IPS DF 4.7 (cell line): ENCODE results near the gene RAPGEF3.

Experiments
- DNase-seq: peaks from one replicate; pipeline ENCODE4 v3.0.0-alpha.2; 2013; ENCODE audit warnings: low spot score; ENCODE audit errors: extremely low read depth

The RAPGEF3 gene, protein sequence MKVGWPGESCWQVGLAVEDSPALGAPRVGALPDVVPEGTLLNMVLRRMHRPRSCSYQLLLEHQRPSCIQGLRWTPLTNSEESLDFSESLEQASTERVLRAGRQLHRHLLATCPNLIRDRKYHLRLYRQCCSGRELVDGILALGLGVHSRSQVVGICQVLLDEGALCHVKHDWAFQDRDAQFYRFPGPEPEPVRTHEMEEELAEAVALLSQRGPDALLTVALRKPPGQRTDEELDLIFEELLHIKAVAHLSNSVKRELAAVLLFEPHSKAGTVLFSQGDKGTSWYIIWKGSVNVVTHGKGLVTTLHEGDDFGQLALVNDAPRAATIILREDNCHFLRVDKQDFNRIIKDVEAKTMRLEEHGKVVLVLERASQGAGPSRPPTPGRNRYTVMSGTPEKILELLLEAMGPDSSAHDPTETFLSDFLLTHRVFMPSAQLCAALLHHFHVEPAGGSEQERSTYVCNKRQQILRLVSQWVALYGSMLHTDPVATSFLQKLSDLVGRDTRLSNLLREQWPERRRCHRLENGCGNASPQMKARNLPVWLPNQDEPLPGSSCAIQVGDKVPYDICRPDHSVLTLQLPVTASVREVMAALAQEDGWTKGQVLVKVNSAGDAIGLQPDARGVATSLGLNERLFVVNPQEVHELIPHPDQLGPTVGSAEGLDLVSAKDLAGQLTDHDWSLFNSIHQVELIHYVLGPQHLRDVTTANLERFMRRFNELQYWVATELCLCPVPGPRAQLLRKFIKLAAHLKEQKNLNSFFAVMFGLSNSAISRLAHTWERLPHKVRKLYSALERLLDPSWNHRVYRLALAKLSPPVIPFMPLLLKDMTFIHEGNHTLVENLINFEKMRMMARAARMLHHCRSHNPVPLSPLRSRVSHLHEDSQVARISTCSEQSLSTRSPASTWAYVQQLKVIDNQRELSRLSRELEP

DNA sequence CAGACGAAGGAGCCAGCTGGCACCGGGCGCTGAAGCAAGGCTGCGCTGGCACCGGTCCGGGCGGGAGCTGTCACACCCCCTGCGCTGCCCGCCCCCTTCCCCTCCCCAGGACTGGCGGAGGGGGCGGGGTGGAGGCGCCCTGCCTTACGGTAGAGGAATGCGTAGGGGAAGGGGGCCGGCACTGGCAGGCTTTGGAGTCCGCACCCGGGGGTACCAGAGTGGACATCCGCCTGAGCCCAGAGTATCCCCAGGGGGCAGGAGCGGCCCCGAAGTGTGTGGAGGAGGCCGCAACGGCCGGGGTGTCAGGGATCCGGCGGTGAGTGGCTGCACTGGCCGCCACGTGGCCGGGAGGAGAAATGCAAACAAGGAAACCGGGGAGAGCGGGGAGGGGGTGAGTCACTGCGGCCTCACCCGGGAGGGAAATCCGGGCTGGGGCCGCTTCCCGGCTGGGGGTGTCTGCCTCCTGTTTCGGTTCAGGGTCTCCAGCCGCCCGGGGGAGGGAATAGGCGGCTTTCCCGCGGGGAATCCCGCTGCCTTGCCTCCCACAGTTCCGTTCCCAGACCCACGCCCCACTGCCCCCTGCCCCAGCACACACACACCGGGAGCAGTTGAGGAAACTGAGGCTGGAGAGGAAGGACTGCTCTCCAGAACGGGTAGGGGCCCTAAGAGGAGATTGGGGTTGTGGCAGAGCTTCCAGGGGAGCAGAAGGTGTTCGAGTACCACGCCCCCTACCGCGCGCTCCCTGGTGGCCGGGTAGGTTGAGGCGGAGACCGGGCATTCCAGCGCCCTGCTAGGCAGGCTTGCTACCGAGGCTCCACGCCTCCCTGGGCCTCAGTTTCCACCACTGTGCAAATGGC is at the start of gene RAPGEF3:
RAPGEF3 (minus strand) TSS at position 47 of the 857 bp plus-strand sequence. CDS start 324 bp downstream, outside the sequence.
- no peak for DNase-seq

DNA sequence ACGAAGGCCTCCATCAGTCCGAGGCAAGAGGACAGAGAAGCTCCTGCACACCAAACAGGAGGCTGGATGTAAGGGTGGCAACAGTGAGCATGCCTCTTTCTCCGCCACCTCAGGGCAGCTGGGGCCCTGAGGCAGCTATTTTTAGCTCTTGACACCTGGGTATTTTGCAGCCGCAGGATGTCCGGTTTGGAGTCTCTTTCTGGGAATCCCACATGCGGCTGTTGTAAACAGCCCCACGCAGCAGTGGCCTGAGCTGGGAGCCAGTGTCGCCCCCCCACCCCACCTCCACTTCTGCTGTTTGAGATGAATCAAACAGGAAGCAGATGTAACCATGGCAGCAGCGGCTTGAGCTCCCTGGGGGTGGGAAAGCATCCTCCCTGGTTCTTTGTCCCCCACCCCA is 49.4 kb upstream of the RAPGEF3 start:
- DNase-seq = no peak

DNA sequence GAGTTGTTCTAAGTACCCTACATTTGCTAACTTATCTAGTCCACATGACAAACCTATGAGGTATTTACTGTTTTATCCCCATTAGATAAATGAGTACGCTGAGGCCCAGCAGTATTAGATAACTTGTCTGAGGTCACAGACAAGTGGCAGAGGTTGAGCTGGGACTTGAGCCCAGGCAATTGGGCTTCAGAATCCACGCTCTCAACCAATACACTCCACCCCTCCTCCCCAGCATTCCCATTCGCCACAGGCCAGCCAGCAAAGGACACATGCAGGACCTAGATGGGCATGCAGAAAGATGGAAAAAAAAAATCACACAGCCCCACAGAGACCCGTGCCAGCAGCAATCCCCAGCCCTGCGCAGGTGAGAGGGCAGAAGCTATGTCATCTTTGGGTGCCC is 48.7 kb upstream of the RAPGEF3 start:
- no peak for DNase-seq

DNA sequence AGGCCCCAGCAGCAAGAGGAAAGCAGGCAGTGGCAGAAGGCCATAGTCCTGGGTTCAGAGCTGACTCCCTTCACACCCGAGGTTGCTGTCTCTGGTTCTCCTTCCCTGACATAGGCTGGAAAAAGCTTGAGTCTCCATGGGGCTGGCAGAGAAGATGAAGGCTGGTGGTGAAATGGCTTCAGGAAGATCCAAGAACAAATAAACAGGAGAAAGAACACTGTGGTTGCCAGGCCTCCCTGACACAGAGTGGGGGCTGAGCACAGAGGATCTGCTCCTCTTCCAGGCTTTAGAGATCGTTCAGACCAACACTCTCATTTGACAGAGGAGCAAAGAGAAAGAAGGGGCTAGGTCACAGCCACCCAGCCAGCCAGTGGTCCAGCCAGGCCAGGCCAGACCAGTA is 46.7 kb upstream of the RAPGEF3 start:
- no peak for DNase-seq

DNA sequence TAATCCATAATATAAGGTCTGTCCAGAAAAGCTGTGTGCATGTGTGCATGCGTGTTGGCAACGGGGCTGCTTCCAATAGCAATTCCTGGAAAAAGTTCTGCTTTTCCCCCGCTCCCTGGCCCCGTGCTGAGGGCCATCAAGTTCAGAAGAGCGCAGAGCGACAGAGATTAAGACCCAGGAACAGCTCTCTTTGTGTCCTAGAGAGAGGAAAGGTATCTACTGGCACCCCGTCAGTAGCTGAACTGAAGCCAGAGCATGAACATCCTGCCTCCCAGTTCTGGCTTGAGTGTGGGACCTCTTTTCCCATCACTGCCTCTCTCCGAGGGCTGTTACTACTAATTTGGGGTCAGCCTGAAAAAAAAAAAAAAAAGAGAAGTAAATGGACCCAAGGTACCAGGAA is 45.5 kb upstream of the RAPGEF3 start:
- DNase-seq = no peak

DNA sequence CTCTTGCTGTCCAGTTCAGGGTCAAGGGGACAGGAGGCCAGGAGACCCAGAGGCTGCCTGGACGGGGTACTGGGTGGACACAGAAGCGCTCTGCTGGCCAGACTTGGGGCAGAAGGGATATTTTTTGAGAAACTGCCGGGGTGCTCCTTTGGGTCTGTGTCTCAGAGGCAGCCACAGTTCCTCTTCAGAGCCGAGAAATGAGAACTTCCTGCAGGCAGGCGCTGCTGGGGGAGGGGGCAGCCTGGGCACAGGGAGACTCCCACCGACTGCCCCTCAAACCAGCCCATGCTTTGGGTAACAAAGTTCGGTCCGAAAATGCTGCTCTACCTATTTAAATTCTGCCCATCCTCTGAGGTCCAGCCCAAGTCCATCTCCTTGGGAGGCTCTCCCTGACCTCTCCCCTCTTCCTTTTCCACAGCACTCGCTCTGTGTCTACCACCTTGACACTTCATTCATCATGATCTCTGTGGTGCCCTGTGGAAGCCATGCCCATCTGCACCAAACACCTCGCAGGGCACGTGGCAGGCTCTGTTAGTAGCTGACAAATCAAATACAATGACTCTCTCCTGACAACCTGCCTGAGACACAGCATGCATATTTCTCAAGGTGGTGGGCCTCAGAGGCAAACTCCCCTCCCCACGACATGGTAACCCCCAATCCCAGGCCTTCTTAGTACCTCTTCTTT is 44.7 kb upstream of the RAPGEF3 start:
- DNase-seq = no peak

DNA sequence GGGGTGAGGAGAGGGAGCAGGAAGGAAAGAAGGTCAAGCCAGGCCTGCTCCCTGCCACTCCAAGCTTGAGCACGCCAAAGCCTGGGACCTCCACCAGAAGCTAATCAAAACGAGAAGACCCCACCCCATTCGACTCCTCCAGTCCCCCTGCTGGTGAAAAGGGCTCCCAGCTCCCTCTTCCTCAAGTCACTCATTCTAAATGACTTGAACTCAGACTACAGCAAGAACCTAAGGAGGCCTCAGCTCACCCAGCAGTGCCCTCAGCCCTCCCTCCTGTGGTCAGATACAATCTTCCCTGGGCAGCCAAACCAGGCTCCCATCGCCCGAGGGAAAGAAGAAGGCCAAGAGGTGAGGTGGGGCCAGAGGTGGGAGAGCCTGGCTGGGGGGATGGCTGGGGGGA is 43.6 kb upstream of the RAPGEF3 start:
- DNase-seq = no peak

DNA sequence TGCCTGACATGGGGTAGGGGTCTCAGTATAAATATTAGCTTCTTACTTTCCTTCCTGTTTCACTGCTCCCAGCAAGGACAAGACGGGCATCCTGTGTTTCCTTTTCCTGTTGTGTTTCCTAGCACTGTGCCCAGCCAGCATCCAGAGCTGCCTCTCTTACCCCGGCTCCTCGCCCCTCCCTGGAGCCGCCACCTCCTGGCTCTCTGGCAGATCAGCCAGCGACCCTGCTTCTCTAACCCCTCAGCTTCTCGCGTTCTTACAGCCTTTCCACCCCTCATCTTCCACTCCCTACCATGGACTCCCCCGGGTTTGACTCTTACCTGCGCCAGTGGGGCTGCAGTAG is 43.2 kb upstream of the RAPGEF3 start:
- no peak for DNase-seq

DNA sequence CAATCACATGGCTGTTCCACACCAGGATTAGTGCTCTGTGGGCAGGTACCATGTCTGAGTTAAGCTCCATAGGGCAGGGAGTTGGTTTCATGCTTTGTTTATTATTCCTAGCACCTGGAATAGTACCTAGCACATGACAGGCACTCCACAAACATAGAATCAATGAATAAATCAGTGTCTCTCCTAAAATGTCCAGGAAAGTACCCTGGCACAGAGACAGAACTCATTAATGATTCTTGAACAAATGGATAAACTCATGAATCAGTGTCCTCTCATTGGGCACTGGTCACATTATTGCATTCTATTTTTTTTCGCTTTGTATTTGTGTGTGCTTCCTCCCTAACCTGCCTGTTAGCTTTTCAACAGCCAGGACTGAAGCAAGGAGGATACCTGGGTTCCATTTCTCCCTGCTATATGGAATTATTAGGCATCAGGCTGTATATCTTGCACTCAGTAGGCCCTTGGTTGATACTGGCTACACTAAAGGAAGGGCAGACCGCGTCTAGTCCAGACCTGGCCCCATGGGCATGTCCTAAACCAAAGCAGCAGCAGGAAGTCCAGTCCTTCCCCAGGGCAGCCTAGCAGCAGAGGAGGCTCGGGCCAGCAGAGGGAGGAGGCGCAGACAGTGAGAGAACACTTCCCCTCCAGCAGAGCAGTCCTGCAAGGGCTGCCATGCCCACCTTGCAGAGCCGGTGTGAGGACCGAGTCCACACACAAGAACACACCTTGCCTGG is 42.7 kb upstream of the RAPGEF3 start:
- DNase-seq = no peak

DNA sequence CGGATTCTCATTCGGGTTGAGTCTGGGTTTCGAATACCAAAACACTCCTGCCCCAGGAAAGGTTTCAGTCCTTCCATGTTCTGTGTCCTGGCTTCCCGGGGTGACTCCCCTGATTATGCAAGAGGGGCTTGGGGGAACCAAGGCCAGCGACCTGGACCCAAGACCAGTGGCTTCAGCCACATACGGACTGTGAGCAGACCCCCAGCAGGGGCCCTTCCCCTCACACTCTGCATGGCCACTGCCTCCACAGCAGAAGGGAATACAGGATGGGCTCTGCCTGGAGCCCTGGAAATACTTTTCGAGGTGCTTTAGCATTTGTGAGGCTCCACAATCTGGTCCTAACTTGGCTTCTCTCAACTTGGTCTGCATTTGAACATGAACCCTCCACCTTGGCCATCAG is 41.9 kb upstream of the RAPGEF3 start:
- DNase-seq = no peak

DNA sequence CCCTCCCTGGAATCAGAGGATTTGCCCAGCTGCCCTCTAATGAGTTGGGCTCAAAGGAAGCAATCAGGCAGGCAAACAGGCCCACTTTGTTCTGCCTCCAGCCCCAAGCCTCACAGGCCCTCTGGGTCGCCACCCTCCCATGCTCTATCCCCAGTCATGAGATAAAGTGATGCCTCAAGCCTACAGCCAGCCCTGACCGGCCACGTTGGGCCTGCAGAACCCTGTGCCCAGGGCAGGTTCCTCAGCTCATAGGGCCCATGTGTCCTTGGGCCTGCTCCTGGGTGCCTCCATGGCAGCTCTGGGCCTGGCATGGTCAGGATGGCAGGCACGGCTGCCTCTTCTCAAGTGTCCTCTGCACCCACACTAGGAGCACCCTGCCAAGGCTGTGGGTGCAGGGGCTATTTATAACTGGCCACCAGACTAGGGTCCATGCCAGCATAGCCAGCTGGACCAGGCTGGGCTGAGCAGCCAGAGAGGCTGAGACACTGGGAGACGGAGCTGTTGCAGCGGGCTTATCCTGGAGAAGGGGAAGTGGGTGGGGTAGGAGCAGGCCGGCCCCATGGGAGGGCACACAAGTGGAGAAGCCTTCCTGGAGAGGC is 40.8 kb upstream of the RAPGEF3 start:
- no peak for DNase-seq

DNA sequence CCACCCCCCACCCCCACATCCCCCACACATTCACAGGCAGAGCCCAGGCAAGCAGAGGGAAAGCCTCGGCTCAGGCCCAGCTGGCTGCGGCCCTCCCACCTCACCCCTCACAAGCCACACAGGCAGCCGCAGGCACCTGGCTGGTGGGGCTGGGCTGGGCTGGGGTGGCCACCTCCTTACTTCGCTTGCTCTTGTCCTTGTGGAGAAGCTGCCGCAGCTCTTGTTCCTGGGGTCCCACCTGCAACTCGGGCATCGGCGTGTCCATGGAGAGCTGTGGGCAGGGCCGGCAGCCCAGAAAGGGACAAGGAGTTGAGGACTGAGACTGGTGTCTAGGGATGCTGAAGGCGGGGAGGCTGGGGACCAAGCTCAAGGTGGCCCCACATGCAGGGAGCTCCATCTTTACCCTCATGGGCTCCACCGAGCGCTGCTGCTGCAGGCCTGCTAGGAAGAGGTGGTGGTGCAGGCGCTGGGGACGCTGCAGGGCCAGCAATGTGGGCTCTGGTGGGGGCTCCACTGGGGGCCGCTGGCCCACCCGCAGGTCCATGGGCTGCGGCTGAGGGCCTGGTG is 39.8 kb upstream of the RAPGEF3 start:
- DNase-seq = no peak

DNA sequence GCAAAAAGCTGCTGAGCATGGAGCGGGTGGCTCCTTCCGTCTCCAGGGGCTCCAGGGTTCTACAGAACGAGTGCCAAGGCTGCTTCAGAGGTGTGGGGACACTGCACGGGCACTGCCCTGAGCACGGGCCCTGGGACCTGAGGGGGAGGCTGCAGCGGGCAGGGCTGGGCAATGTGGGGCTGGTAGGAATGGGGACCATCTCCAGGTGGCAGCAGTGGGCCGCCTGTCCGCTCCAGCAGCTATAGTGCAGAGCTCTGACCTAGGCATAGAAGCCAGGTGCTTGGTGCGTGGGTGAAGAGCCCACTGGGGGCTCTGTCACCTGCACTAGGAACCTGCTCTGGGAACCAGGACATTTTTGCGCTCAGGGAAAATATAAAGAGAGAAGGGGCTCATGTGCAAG is 38.8 kb upstream of the RAPGEF3 start:
- DNase-seq = no peak

DNA sequence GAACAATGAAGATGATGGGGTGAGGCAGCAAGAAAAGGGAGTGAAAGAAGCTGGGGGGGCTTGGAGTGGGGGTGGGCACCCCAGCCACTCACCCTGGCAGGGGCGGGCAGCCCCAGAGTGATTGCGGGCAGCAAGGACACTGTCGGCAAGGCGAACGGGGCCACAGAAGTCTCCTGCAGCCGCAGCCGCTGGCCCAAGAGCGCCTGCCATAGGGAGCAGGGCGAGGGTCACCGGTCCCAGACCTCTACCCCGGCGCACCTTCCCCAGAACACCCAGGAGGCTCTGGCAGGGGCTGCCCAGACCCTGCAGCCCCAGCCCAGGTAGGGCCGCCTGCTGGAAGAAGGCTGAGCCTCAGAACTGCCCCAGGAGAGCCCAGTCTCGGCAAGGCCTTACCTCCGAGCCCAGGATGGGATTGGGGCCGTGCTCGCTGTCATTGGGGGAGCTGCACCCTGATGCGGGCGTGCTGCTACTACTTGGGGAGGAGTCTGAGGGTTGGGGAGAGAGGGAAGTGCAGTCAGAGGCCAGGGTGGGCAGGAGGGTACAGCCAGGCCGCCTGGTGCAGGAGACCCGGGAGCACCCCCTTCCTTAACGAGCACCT is 37.2 kb upstream of the RAPGEF3 start:
- DNase-seq = no peak

DNA sequence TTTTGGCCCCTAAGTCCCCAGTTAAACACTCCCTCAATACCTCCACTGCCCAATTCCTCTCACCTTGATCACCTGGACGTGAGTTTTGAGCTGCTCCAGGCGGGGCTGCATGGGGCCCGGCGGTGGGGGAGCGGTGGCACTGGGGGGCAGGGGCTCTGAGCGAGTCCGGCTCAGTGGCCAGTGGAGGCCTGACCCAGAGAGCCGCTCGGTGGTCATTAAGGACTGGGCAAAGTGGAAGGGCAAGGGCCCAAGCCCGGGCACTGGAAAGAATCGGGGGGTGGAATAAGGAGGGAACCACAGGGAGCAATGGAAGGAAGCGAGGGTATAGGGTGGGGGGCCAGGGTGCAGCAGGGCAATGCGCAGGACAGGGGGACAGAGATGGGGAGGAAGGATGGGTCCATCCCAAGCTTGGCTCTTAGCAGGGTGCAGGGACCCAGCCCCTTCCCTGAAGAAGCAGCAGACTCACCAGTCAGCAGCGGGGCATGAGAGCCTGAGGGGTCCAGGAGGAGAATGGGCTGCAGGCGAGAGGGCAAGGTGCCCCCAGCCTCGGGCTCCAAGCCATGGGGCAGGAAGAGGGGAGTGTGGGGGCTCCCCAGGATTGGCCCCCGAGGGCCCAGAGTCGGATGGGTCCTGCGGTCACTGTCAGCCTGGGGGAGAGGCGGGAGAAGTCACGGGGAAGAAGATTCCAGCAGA is 36.6 kb upstream of the RAPGEF3 start:
- no peak for DNase-seq

DNA sequence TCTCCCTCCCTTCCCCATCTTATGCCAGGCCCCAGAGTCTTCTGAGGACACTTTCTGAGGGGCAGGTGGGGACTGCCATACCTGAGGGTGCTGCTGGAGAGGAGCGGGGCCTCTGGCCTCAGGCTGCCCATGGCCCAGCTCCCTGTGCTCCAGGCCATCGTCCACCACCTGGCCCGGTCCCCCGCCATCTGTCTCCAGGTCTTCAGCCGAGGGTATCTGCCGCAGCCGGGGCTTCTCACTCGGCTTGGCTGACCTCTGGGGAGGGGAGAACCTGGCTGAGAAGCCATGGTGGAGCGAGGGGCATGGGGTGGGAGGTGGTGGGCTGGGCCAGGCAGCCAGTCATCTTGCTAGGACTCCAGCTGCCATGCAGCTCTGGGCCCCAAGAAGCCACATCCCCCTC is 36.0 kb upstream of the RAPGEF3 start:
- no peak for DNase-seq

DNA sequence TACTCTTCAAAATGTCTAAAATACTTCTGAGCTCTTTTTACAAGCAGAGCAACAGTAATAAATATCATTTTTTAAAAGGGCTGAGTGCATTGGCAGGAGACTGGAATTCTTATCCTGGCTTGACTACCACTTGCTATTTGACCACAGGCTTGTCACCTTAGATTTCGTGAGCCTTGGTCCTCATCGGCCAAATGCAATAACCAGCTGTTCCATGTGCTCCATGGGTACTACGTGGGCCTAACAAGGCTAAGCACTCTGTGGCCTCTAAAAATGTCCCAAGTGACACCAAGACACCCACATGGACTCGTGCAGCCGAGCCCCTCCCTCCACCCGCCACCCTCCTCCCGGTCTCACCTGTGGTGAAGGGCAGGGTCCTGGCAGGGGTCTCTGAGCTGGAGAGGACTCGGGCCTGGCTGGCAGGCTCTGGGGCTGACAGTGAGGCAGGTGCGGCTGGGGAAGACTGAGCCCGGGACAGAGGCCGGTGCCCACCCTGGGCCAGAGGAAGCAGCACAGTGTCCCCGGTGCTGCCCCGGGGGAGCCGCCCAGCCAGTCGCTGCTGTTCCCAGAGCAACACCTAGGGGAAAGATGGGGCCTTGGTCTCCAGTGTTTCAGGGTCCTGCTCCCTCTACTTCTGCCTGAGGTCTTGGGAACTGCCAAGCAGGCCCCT is 34.5 kb upstream of the RAPGEF3 start:
- DNase-seq = no peak

DNA sequence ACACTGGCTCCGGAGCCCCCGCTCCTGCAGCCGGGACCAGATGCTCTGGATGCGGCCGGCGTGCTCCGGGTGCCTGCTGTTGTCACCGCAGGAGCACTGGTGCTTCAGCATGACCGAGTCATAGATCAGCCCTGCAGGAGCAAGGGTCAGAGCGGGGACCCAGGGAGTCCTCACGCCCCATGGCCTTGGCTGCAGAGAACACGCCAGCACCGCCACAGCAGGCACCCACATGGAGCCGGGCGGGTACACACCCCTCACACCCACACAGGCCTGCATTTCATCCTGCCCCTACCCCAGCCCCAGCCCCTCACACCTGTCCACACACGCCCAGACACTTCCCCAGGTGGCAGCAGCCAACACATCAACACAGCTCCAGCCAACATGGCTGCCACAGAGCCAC is 33.2 kb upstream of the RAPGEF3 start:
- DNase-seq = no peak
